Activated naive CD4-positive, alpha-beta T cell treated with anti-CD3 and anti-CD28 coated beads for 36 hours (primary cell): ENCODE results near the gene GRSF1. TPM values are rescaled to one million over a fixed set of nuclear protein-coding genes. Genes with fewer than 3 reads are reported as not detected.
A peak's percentile ranks its signal among the peaks of the same experiment; 100 is the strongest.

ENCODE experiments used
- CTCF ChIA-PET: fragments of 350-600 bp; sonication (Branson Sonifier 250); formaldehyde crosslinking; loops from one replicate; lab custom pipeline; 2021; ENCODE audit warnings: antibody characterized with exemption; lab: Charles Lee
- DNase-seq: peaks from one replicate; pipeline ENCODE4 v3.0.0-alpha.2; 2020
- H3K27ac Mint-ChIP-seq: one replicate; pipeline ENCODE4 v1.8.0; 2021; ENCODE audit warnings: mild to moderate bottlenecking, mixed read lengths
- H3K27me3 Mint-ChIP-seq: one replicate; pipeline ENCODE4 v1.8.0; 2021; ENCODE audit warnings: low read depth, mixed read lengths
- H3K36me3 Mint-ChIP-seq: one replicate; pipeline ENCODE4 v1.8.0; 2021; ENCODE audit warnings: low read depth, mixed read lengths
- H3K4me1 Mint-ChIP-seq: one replicate; pipeline ENCODE4 v1.8.0; 2021; ENCODE audit warnings: low read depth, mixed read lengths
- H3K4me3 Mint-ChIP-seq: one replicate; pipeline ENCODE4 v1.8.0; 2021; ENCODE audit warnings: mild to moderate bottlenecking, moderate library complexity, mixed read lengths
- H3K9me3 Mint-ChIP-seq: one replicate; pipeline ENCODE4 v1.8.0; 2021; ENCODE audit warnings: mixed read lengths
- intact Hi-C: fragments of 100-400 bp; cut with micrococcal nuclease; formaldehyde crosslinking; loops from one replicate; pipeline ENCODE4 v1.15.1; 2023
- total RNA-seq, 2 experiments: library from RNA; stranded (reverse); gene quantifications; one replicate each; pipeline ENCODE4 v1.2.3, GENCODE V29; 2021

GRSF1 gene
- total RNA-seq, 2 experiments from 2014 or later = 66.7 to 75.0 TPM

DNA sequence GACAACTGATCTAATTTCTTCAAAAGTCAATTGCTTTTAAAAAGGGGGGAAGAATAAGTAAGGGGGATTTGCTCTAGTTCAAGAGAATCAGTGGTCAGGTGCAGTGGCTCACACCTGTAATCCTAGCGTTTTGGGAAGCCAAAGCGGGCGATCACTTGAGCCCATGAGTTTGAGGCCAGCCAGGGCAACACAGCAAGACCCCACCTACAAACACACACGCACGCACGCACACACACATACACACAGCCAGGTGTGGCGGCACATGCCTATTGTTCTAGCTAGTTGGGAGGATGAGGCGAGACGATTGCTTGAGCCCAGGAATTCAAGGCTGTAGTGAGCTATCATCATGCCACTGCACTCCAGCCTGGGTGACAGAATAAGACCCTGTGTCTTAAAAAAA is 9.6 kb downstream of the GRSF1 start:
- no peaks in the 10 kb centered on the region for H3K9me3 Mint-ChIP-seq
- H3K4me1 Mint-ChIP-seq = peaks cover 7% of the 10 kb centered on the region
- no peaks in the 10 kb centered on the region for H3K27me3 Mint-ChIP-seq
- DNase-seq = no peak
- no peak overlapping the region for H3K4me3 Mint-ChIP-seq
- H3K27ac Mint-ChIP-seq = no peak overlapping the region
- intact Hi-C loops = no loop called here
- CTCF ChIA-PET = interaction anchor here (0.6 to 1.3 kb wide), 3 partner anchors 11 to 192 kb away, joined by 3 to 4 read pairs (median 3); no protein-coding TSS in a partner anchor
- peaks cover 44% of the 10 kb centered on the region for H3K36me3 Mint-ChIP-seq

DNA sequence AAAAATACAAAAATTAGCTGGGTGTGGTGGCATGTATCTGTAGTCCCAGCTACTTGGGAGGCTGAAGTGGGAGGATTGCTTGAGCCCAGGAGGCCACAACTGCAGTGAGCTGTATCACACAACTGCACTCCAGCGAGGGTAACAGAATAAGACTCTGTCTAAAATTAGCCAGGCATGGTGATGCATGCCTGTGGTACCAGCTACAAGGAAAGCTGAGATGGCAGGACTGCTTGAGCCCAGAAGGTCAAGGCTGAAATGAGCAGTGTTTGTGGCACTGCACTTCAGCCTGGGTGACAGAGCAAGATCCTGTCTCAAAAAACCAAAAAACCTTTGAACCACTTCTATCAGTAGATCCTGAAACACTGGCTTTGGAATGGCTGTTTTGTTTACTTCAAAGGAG is 10.2 kb downstream of the GRSF1 start:
- Mint-ChIP-seq H3K4me1 (peaks cover 4% of the 10 kb centered on the region), H3K4me3 (no peak overlapping the region), H3K27me3 (no peaks in the 10 kb centered on the region), H3K36me3 (peaks cover 44% of the 10 kb centered on the region), H3K27ac (no peak overlapping the region), H3K9me3 (no peaks in the 10 kb centered on the region)
- DNase-seq = no peak
- CTCF ChIA-PET = interaction anchor here (0.6 to 1.3 kb wide), 3 partner anchors 10 to 163 kb away, joined by 3 read pairs; no protein-coding TSS in a partner anchor
- intact Hi-C loops = no loop called here

DNA sequence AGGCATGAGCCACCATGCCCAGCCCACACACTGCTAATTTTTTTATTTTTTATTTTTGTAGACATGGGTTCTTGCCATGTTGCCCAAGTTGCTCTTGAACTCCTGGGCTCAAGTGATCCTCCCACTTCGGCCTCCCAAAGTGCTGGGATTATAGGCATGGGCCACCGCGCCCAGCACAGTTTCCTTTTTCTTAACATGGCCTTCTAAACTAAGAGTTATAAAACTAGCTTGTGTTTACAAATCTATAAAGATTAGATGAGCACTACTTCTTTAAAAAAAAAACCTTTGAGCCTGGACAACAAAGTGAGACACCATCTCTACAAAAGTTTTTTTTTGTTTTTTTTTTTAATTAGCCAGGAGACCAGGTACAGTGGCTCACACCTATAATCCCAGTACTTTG is 10.7 kb downstream of the GRSF1 start:
- H3K9me3 Mint-ChIP-seq = no peaks in the 10 kb centered on the region
- DNase-seq = no peak
- no peak overlapping the region for H3K27ac Mint-ChIP-seq
- CTCF ChIA-PET = interaction anchor here (0.6 to 1.0 kb wide), 2 partner anchors 72 to 91 kb away, joined by 3 read pairs; no protein-coding TSS in a partner anchor
- peaks cover 46% of the 10 kb centered on the region for H3K36me3 Mint-ChIP-seq
- H3K27me3 Mint-ChIP-seq = no peaks in the 10 kb centered on the region
- H3K4me1 Mint-ChIP-seq = peaks cover 4% of the 10 kb centered on the region
- intact Hi-C loops = no loop called here
- H3K4me3 Mint-ChIP-seq = no peak overlapping the region

DNA sequence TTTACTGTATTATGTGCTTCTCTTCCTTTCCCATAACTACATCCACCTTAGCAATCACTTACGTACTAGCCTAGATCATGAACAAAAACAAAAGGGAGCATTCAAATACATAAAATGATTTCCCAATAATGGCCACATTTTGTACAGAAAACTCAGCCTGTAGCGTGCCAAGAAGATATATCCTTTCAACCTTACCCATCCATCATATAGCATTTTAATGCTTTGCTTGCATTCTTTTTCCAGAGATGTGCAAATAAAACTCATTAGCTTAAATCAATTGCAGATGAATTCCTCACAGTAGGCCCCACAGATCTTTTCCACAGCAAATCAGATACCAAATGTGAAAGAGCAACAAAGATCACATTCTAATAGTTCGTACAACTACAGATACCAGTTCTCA is 20.8 kb downstream of the GRSF1 start:
- no peaks in the 10 kb centered on the region for H3K9me3 Mint-ChIP-seq
- no peak overlapping the region for H3K4me3 Mint-ChIP-seq
- intact Hi-C loops = no loop called here
- peaks cover 30% of the 10 kb centered on the region for H3K36me3 Mint-ChIP-seq
- CTCF ChIA-PET = interaction anchor here (0.9 to 1.5 kb wide), 2 partner anchors 11 to 82 kb away, joined by 3 read pairs; no protein-coding TSS in a partner anchor
- no peaks in the 10 kb centered on the region for H3K27me3 Mint-ChIP-seq
- peaks cover 9% of the 10 kb centered on the region for H3K4me1 Mint-ChIP-seq
- peak overlapping the region; percentile 24 for H3K27ac Mint-ChIP-seq
- DNase-seq = no peak

DNA sequence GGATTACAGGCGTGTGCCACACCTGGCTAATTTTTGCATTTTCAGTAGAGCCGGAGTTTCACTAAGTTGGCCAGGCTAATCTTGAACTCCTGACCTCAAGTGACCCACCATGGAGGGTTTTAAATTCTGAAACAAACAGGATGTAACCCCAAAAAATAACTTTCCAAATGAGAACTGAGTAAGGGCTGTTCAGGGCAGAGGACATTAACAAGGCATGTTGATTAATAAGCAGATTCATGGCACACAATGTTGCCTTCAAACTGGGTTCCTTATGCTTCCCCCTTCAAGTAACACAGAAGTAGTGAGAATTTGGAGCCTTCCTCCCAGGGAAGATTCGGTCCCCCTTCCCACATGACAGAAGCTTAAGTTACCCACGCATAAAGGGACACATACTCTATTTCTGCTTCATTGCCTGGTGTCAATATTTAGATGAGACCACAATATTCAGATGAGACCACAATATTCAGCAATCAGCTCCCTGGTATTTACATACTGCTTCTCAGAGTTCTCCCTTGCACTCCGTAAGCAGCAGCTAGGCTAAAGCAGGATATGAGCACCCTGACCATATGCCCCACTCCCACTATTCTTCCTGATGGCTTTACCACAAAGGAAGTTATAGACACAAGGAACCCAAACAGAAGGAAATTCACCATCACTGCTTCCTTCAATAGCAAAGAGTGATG is 21.4 kb downstream of the GRSF1 start:
- Mint-ChIP-seq H3K27ac (no peak overlapping the region), H3K9me3 (no peaks in the 10 kb centered on the region), H3K27me3 (no peaks in the 10 kb centered on the region), H3K4me3 (no peak overlapping the region), H3K36me3 (peaks cover 30% of the 10 kb centered on the region), H3K4me1 (peaks cover 9% of the 10 kb centered on the region)
- DNase-seq = no peak
- intact Hi-C loops = no loop called here
- CTCF ChIA-PET = interaction anchor here (1.5 kb wide), 1 partner anchor 12 kb away, joined by 3 read pairs; no protein-coding TSS in a partner anchor

DNA sequence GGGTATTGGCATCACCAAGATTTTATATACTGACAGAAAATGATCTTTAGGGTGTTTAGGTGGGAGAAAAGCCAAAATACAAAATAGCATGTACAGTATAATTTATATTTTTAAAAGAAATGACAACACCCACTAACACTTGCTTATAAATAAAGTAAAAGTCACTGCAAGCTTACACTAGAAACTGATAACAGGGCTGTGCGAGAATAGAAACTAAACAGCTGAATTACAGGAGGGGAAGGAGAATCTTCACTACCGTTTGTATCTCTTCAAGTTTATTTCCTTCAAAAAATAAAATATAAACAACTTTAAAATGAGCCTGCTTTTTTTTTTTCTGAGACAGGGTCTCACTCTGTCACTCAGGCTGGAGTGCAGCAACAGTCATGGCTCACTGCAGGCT is 22.8 kb downstream of the GRSF1 start:
- no peaks in the 10 kb centered on the region for H3K27me3 Mint-ChIP-seq
- H3K36me3 Mint-ChIP-seq = peaks cover 24% of the 10 kb centered on the region
- no peak for DNase-seq
- intact Hi-C loops = no loop called here
- no peaks in the 10 kb centered on the region for H3K9me3 Mint-ChIP-seq
- CTCF ChIA-PET = interaction anchor here (0.6 to 1.1 kb wide), 2 partner anchors 11 to 56 kb away, joined by 3 to 4 read pairs; no protein-coding TSS in a partner anchor
- H3K27ac Mint-ChIP-seq = no peak overlapping the region
- H3K4me1 Mint-ChIP-seq = peaks cover 9% of the 10 kb centered on the region
- no peak overlapping the region for H3K4me3 Mint-ChIP-seq

DNA sequence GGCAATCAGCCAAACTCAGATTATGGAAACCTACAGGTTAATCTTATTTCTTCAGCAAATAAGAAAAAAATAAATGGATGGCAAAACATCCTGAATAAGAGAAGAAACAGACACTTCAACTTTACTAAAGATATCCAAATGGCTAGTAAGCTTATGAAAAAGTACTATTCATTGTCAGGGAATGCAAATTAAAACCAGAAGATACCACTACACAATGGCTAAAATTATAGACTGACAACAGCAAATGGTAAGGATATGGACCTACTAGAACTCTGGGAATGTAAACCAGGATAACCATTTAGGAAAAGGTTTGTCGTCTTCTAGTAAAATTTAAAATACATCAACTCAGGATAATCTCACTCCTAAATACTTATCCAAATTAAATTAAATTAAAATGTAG is 24.3 kb downstream of the GRSF1 start:
- H3K36me3 Mint-ChIP-seq = peaks cover 20% of the 10 kb centered on the region
- H3K4me3 Mint-ChIP-seq = no peak overlapping the region
- H3K4me1 Mint-ChIP-seq = peaks cover 9% of the 10 kb centered on the region
- no peak overlapping the region for H3K27ac Mint-ChIP-seq
- intact Hi-C loops = no loop called here
- DNase-seq = no peak
- CTCF ChIA-PET = interaction anchor here (0.5 to 1.2 kb wide), 2 partner anchors 11 to 471 kb away, joined by 3 read pairs; no protein-coding TSS in a partner anchor
- H3K9me3 Mint-ChIP-seq = no peaks in the 10 kb centered on the region
- H3K27me3 Mint-ChIP-seq = no peaks in the 10 kb centered on the region

DNA sequence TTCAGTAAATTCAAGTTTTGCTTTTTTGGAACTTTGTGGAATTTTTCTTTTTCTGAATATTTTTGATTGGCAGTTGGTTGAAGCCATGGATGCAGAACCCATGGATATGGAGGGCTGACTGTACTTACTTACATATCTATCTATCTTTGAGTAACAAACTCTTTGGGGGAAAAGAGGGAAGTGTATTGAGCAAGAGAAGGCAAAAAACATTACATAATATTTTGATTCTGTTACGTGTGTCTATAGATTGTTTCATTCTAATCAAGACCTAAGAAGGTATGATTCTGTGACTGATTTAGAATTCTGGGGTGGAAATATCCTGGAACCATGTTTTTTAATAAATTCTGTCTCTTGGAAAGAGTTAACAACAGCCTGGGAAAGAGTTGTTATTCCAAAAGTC is 31.5 kb downstream of the GRSF1 start:
- intact Hi-C loops = no loop called here
- CTCF ChIA-PET = interaction anchor here (0.6 kb wide), 1 partner anchor 71 kb away, joined by 3 read pairs; no protein-coding TSS in a partner anchor
- Mint-ChIP-seq H3K4me1 (no peaks in the 10 kb centered on the region), H3K27me3 (no peaks in the 10 kb centered on the region), H3K36me3 (peaks cover 1% of the 10 kb centered on the region), H3K4me3 (no peak overlapping the region), H3K27ac (no peak overlapping the region), H3K9me3 (no peaks in the 10 kb centered on the region)
- DNase-seq = no peak

DNA sequence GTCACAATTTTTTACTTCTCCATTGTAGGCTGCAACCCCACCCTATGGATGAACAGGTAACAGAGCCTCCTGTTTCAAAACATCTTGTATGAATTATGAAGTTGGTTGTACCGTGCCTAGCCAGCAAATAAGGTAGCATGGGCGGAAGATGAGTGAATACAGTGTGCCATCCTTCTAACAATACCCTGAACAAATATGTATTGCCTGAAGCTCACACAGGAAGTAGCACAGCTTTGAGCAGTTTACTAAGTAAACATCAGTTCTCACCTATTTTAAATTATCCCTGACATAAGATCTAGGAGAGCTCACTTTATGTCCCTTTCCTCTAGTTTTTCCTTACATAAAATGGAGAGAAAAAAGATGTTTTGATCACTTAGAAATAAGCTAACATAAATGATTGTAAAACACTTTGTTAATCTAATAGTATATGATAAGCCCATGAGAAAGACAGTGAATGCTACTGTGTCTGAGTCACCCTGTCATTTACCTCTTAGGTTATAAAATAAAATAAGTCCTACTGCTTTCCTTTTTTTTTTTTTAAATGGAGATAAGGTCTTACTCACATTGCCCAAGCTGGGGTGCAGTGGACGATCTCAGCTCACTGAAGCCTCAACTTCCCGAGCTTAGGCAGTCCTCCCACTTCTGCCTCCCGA is 36.6 kb downstream of the GRSF1 start:
- Mint-ChIP-seq H3K27me3 (no peaks in the 10 kb centered on the region), H3K9me3 (no peaks in the 10 kb centered on the region), H3K4me1 (peaks cover 21% of the 10 kb centered on the region), H3K4me3 (no peak overlapping the region), H3K36me3 (peaks cover 2% of the 10 kb centered on the region), H3K27ac (no peak overlapping the region)
- no peak for DNase-seq
- intact Hi-C loops = no loop called here
- CTCF ChIA-PET = interaction anchor here (0.6 to 2.6 kb wide), 5 partner anchors 67 to 214 kb away, joined by 3 to 12 read pairs (median 4); no protein-coding TSS in a partner anchor

DNA sequence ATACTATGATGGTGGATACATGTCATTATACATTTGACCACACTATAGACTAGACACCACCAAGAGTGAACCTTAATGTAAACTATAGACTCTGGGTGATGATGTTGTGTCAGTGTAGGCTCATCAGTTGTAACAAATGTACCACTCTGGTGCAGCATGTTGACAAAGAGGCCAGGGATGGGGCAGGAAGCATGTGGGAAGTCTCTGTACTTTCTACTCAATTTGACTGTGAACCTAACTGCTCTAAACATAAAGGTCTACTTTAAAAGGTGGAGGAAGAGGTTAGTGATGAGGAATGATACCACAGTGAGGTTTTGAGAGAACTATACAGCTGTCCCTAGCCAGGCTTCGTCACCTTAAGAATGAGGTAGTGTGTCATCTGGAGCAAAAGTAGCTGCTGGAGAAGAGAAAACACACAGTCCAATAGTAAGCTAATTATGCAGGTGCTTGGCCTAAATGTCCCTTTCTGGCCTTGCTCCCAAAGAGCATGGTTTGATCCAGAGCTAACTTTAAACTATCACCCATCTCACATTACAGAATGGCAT is 38.4 kb downstream of the GRSF1 start:
- DNase-seq = peak; percentile 51
- peaks cover 21% of the 10 kb centered on the region for H3K4me1 Mint-ChIP-seq
- peaks cover 7% of the 10 kb centered on the region for H3K36me3 Mint-ChIP-seq
- intact Hi-C loops = loop anchor here (1.0 to 2.0 kb wide), 4 partner anchors 38 to 67 kb away; partner anchors contain the start of gene GRSF1
- no peaks in the 10 kb centered on the region for H3K9me3 Mint-ChIP-seq
- no peaks in the 10 kb centered on the region for H3K27me3 Mint-ChIP-seq
- H3K4me3 Mint-ChIP-seq = no peak overlapping the region
- CTCF ChIA-PET = interaction anchor here (0.7 to 2.6 kb wide), 2 partner anchors 66 to 287 kb away, joined by 3 to 12 read pairs; no protein-coding TSS in a partner anchor
- H3K27ac Mint-ChIP-seq = no peak overlapping the region

DNA sequence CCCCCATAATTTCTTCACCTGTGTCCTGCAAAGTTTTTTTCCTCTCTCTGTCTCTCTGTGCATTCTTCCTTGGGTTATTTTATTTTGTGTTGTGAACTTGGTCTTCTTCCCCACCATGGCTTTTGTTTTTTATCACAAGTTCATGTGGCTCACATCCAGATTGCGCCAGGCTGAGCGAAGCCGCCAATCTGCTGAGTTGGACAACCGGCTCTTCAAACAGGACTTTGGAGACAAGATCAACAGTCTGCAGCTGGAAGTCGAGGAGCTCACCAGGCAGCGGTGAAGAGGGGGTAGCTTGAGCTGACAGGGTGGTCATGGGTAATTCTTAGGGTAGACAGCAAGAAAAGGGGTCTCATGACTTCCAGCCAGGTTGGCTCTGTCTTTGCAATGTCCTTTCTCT is 46.1 kb downstream of the GRSF1 start:
- CTCF ChIA-PET = interaction anchor here (0.6 kb wide), 1 partner anchor 552 kb away, joined by 4 read pairs; no protein-coding TSS in a partner anchor
- Mint-ChIP-seq H3K9me3 (no peaks in the 10 kb centered on the region), H3K36me3 (peaks cover 15% of the 10 kb centered on the region), H3K4me1 (no peaks in the 10 kb centered on the region), H3K27me3 (no peaks in the 10 kb centered on the region), H3K27ac (no peak overlapping the region), H3K4me3 (no peak overlapping the region)
- intact Hi-C loops = no loop called here
- no peak for DNase-seq

DNA sequence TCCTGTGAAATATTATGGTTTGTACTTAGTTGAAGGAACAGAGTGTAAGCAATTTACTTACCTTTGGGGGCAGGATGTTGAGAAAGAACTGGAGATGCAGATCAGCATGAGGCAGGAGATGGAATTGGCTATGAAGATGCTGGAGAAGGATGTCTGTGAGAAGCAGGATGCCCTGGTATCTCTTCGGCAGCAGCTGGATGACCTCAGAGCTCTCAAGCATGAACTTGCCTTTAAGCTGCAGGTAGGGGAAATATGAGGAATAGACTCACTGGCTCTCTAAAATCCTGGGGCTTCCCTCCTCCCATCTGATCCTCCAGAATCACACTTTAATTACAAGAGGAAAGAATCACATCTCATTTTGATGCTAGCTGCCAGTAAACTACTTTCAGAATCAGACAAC is 51.0 kb downstream of the GRSF1 start:
- H3K36me3 Mint-ChIP-seq = peaks cover 11% of the 10 kb centered on the region
- CTCF ChIA-PET = no interaction called here
- intact Hi-C loops = no loop called here
- no peaks in the 10 kb centered on the region for H3K9me3 Mint-ChIP-seq
- H3K4me3 Mint-ChIP-seq = no peak overlapping the region
- H3K4me1 Mint-ChIP-seq = no peaks in the 10 kb centered on the region
- no peaks in the 10 kb centered on the region for H3K27me3 Mint-ChIP-seq
- no peak overlapping the region for H3K27ac Mint-ChIP-seq
- no peak for DNase-seq
